HG03521 (cell line): Measurements from ENCODE around the gene KLF4.

Experiments used
- ATAC-seq: cut with Tn5 transposase; IDR thresholded peaks from one replicate; pipeline ENCODE4 v1.9.1; 2021; ENCODE audit warnings: mild to moderate bottlenecking, moderate library complexity; ENCODE audit not compliant: unreplicated experiment

Gene KLF4

GRCh38 chr9:107488375-107489143 is 1.0 kb downstream of the KLF4 start:
- no peak for ATAC-seq

- no peak for ATAC-seq
Observed at GRCh38 chr9:107487521-107488374, 1.8 kb downstream of the KLF4 start.

DNA sequence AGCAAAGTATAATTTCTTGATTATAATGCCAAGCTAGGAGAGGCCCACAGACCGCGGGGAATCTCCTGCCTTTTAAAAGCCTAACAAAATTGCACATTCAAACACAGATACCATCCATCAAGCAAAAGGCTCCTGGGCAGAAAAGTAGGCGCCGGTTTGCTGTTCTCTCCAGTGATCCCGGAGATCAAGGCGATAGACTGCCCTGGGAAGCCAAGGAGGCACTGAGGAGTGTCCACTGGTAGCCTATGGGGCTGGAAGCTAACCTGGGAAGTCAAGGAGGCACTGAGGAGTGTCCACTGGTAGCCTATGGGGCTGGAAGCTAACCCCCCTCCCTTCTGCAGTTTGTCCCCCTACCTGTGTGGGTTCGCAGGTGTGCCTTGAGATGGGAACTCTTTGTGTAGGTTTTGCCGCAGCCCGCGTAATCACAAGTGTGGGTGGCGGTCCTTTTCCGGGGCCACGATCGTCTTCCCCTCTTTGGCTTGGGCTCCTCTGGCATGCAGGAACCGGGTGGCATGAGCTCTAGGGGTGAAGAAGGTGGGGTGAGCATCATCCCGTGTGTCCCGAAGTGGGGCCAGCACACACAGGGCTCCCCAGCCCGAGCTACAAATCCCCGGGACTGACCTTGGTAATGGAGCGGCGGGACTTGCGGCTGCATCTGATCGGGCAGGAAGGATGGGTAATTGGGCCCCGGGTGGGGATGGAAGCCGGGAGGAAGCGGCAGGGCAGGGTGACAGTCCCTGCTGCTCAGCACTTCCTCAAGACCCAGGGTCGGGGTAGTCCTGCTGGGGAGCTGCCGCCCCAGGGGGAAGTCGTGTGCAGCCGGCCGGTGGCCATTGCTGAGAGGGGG is 2.7 kb downstream of the KLF4 start:
- no peak for ATAC-seq

DNA sequence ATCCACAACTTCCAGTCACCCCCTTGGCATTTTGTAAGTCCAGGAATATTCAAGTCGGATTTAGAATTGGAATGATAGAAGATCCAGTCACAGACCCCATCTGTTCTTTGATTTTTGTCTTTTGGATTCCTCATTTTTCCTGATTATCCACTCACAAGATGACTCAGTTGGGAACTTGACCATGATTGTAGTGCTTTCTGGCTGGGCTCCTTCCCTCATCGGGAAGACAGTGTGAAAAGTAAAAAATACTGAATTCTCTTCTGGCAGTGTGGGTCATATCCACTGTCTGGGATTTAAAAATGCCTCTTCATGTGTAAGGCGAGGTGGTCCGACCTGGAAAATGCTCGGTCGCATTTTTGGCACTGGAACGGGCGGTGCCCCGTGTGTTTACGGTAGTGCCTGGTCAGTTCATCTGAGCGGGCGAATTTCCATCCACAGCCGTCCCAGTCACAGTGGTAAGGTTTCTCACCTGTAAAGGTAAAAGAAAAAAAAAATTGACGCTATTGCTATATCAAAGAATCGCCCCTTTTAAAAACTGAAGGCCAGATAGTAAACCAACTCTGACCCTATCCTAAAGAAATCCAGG is 4.0 kb downstream of the KLF4 start:
- ATAC-seq: no peak

GRCh38 chr9:107484117-107484723 is 5.3 kb downstream of the KLF4 start:
- no peak for ATAC-seq

GRCh38 chr9:107483666-107484065 is 5.9 kb downstream of the KLF4 start:
- no peak for ATAC-seq

GRCh38 chr9:107481035-107481434 is 8.5 kb downstream of the KLF4 start:
- no peak for ATAC-seq

DNA sequence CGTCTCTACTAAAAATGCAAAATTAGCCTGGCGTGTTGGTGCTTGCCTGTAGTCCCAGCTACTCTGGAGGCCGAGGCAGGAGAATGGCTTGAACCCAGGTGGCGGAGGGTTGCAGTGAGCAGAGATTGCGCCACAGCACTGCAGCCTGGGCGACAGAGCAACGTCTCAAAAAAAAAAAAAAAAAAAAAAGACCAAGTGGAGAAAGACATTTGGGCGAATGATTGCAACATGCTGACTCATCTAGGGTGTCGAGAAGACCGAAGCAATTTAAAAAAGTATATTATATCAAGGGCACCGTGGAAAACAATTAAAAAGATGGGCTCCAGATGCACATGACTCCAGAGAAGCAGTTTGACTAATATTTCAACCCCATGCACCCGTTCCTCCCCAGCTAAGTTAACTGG is 9.2 kb downstream of the KLF4 start:
- no peak for ATAC-seq

- no peak for ATAC-seq
Observed at GRCh38 chr9:107478805-107479204, 10.8 kb downstream of the KLF4 start.

- no peak for ATAC-seq
Observed at GRCh38 chr9:107474124-107474523, 15.4 kb downstream of the KLF4 start.

DNA sequence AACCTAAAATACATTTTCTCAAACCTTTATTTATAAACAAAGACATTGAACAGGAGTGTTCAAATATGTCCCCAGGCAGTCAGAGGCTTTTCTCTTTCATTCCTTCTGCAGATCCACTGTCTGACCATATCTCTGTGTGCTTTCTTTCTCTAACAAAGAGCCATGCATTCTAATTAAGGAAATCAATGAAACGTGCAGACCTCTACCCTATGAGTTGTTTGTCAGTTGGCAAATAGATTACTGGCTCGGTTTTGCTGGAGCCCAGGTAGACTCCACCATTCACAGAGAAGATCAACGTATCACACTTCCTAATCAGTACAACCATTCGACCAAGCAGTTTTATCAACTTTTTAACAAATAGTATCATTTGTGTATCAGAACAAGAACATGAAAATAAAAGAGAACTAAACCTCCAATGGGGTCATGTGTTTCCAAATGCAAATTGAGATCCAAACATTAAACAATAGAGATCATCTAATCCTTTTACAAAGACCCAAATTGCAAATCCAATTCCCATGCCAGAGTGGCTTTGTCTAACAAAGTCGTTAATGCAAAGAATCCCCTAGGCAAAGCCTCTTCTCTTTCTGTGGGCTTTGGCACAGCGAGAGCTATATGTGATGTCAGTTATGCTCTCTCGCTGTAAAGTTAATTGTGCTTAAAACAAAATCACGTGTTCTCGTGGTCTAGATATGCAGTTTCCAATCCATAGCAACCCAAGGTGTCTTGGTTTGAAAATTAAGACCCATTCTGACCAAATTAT is 16.8 kb downstream of the KLF4 start:
- no peak for ATAC-seq

DNA sequence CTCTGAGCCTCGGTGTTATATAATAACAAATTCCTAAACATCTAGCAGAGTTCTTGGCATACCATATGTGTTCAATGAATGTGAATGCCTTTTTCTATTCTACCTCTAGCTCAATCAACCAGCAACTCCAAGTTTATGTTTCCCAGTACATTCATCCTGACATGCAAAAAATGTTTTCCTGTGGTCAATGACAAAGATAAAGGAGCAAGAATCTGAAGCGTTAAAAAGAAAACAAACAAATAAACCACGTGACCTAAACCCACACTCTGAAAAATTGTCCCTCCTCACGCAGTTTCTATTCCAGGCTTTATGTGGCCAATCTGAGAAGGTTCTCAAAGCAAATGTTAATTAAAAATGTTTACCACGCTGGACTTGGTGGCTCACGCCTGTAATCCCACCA is 18.0 kb downstream of the KLF4 start:
- no peak for ATAC-seq

- no peak for ATAC-seq
Observed at GRCh38 chr9:107467416-107467815, 22.2 kb downstream of the KLF4 start.

- ATAC-seq: no peak
Observed at GRCh38 chr9:107466826-107467225, 22.7 kb downstream of the KLF4 start.

DNA sequence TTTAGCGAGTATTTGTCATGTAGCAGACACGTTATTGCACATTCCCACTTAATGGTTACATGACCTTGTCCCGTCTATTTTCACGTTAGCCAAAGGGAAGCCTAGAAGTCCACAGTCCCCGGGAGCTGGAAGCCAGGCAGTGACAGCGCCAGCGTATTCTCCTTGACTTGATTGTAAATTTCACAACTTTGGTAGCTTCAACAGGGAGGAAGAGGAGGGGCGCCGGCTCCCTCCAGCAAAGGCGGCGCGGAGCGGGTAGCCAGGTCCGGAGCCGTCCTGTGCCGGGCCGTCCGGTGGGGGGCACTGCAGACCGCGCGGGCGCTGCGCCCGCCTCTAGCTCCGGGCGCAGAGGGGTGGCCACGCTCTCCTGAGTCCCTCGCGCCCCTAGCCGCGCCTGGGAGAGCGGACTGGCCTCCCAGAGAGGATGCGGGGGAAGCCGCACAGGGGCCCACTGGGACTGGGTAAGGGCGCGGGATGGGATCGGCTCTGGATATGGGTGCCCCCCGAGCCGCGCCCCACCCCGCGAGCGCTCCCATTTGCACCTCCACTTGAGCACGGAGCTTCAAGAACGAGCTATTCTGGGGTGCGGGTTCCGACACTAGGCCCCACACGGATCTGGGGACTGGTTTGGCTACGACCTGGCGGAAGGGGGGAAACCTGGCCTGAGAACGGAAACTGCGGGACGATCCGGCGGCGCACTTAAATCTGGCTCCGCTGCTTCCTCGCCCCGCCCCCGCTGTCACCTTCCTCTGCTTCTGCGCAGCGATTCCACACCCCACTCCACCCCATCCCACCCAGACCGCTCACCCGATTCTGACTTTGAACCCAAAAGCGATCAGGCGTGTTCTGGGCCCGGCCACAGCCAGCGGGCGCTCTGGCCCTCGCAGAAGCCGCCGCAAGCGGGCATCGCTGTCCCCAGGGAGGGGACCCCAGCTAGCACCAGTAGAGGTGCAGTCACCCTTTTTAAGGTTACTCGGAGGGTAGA is 23.8 kb downstream of the KLF4 start:
- peak; percentile 85 for ATAC-seq

DNA sequence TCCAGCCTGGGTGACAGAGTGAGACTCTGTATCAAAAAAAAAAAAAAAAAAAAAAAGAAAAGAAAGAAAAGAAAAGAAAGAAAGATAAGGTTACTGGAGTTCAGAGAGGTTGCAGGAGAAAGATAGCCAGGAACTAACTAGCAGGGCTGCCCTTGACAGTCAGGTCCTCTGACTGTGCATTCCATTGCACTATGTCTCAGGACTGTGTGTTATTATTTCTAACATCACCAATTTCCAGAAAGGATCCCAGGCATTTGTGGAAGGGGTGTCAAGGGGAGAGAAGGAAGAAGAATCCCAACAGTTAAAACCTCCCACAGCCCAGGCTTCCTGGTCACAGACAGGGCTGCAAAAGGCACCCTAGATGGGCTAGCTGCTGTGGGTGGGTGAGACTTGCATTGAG is 25.1 kb downstream of the KLF4 start:
- ATAC-seq: no peak

- ATAC-seq: no peak
Observed at GRCh38 chr9:107462691-107463090, 26.9 kb downstream of the KLF4 start.

- no peak for ATAC-seq
Observed at GRCh38 chr9:107460153-107461023, 29.2 kb downstream of the KLF4 start.
